Stimulated activated CD4-positive, alpha-beta T cell treated with anti-CD3 and anti-CD28 coated beads, Interleukin-4, amount 100 ng/mL, for 48 hours (primary cell): ENCODE results near the gene RECK.
A peak's percentile ranks its signal among the peaks of the same experiment; 100 is the strongest.

Experiments used
- DNase-seq, 2 donors: peaks; one replicate each; pipeline ENCODE4 v3.0.0-alpha.2; 2020; ENCODE audit warnings: low read depth in 2 of 2

Gene RECK

GRCh38 chr9:36140086-36141084 lies 103.7 kb downstream of the RECK start:
- no peak for DNase-seq

GRCh38 chr9:36141288-36141687 lies 104.6 kb downstream of the RECK start:
- no peak for DNase-seq

GRCh38 chr9:36141761-36142160 lies 105.0 kb downstream of the RECK start:
- no peak for DNase-seq

- no peak for DNase-seq
Observed at GRCh38 chr9:36142510-36143244, 106.0 kb downstream of the RECK start.

- DNase-seq = no peak
Observed at GRCh38 chr9:36143245-36143641, 106.5 kb downstream of the RECK start.

- no peak for DNase-seq
Observed at GRCh38 chr9:36144309-36145232, 107.9 kb downstream of the RECK start.

GRCh38 chr9:36145970-36146369 lies 109.3 kb downstream of the RECK start:
- DNase-seq = no peak

GRCh38 chr9:36146651-36147050 lies 109.9 kb downstream of the RECK start:
- no peak for DNase-seq

GRCh38 chr9:36147441-36148175 lies 110.9 kb downstream of the RECK start:
- DNase-seq = no peak

- peak; percentile 54 to 72 for DNase-seq
Observed at GRCh38 chr9:36148311-36149051, 111.8 kb downstream of the RECK start.

GRCh38 chr9:36149197-36149596 lies 112.5 kb downstream of the RECK start:
- no peak for DNase-seq

- no peak for DNase-seq
Observed at GRCh38 chr9:36150574-36151315, 114.0 kb downstream of the RECK start.

- peak; percentile 69 to 79 for DNase-seq
Observed at GRCh38 chr9:36151316-36152210, 114.8 kb downstream of the RECK start.

- no peak for DNase-seq
Observed at GRCh38 chr9:36152741-36153438, 116.2 kb downstream of the RECK start.

GRCh38 chr9:36153746-36154145 lies 117.0 kb downstream of the RECK start:
- no peak for DNase-seq

GRCh38 chr9:36154331-36154952 lies 117.7 kb downstream of the RECK start:
- no peak for DNase-seq

GRCh38 chr9:36156116-36156515 lies 119.4 kb downstream of the RECK start:
- DNase-seq = no peak
